Activated CD8-positive, alpha-beta memory T cell treated with anti-CD3 and anti-CD28 coated beads for 36 hours (primary cell): ENCODE measurements around the gene RIN3. TPM values are rescaled to one million over a fixed set of nuclear protein-coding genes. Genes with fewer than 3 reads are reported as not detected.
"Not testable (repeated sequence)": the region's sequence is repeated elsewhere in the genome, so short reads cannot be mapped to it uniquely, and the experiment has no call there.

Experiments used
- CTCF ChIA-PET: fragments of 350-600 bp; sonication (Branson Sonifier 250); formaldehyde crosslinking; loops from one replicate; lab custom pipeline; 2021; ENCODE audit warnings: antibody characterized with exemption; lab: Charles Lee
- POLR2A ChIA-PET: fragments of 350-600 bp; sonication (Branson Sonifier 250); formaldehyde crosslinking; loops from one replicate; lab custom pipeline; 2021; ENCODE audit warnings: antibody characterized with exemption; lab: Charles Lee
- total RNA-seq, 2 experiments: library from RNA; stranded (reverse); gene quantifications; one replicate each; pipeline ENCODE4 v1.2.3, GENCODE V29; 2021

The RIN3 gene
- total RNA-seq, 2 experiments from 2014 or later = 61.1 to 62.2 TPM

DNA sequence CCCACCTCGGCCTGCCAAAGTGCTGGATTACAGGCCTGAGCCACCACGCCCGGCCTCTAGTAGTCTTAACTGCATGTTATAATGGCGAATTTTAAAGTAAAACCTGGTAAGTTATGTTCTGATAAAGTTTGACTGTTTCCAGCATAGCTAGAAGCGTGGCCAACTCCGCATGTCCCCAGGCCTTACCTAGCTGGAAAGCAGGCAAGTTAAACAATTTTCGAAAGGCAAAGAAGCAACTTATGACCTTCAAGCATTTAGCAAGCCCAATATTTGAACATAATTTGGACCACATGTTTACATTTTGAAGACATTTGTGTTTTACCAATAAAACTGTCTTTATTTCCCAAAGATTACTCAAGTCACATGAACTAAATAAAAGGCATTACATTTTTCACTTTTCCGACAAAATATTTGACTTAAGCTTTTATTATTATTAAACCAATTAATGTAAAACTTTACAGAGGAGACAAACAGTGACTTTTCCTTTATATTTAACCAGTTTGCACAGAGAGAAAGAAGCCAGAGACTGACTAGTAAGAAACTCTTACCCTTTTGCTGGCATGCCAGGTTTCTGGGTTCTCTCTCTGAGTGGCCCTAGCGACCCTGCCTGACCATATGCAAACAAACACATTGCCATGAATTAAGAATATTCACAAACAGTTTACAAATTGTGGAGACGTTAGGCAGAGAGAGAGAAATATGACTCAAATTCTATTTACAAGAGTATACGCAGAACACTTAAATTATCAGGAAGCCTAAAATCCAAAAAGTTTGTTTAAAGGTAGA, 106.3 kb downstream of the RIN3 start:
- POLR2A ChIA-PET = no interaction called here
- CTCF ChIA-PET = interaction anchor here (0.7 to 1.7 kb wide), 2 partner anchors 61 to 480 kb away, joined by 3 to 5 read pairs; no protein-coding TSS in a partner anchor

DNA sequence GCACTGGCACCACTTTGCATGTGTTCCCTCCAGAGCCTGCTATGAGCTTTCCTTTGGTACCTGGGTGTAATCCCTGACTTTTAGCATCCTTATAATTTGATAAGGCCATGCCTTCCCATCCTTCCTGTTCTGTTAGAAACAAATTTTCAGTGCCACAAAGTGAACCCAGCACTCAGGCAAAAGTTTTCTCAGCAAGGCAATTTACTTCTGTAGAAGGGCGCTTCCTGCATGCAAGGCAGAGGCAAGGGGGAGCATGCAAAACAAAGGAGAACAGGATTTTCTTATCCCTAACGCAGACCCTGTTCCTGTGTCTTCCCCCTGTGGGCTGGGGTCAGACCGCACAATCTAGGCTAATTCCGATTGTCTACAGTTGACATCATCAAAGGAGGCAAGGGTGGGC, 108.7 kb downstream of the RIN3 start:
- ChIA-PET CTCF (no interaction called here), POLR2A (no interaction called here)

DNA sequence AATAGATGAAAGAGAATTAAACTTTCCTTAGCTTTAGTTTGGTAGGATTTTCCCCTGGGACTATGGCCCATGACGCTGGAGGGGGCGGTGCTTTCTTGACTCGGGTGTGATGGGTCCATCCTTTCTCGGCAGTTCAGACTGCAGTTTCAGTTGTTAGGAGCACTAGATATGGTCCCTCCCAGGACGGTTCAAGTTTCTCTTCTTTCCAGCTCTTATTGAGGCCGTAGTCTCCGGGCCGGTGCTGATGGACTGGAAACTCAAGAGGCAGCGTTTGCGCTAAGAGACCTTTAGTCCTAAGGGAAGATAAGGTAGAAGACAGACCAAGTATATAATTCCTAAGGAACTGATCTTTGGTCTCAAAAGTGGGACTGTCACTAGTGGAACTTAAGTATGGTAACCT, 111.2 kb downstream of the RIN3 start:
- POLR2A ChIA-PET = no interaction called here

DNA sequence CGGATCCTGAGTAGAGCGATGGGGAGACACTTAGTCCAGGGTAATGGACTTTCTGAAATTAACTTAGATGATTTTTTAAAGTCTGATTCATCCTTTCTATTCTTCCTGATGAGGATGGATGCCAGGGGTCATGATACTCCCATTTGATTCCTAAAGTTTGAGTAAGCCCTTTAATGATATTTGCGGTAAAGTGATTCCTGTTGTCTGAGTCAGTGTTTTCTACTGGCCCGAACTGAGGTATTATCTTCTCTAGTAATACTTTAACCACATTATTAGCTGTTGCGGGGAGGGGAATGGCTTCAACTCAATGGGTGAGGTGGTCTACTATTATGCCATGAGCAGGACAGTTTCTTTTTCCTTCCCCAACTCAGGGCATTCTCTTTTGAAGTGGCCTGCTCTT, 111.6 kb downstream of the RIN3 start:
- CTCF ChIA-PET = no interaction called here
- POLR2A ChIA-PET = no interaction called here

More for the DNA sequence above, 111.2 kb downstream of the RIN3 start:
- CTCF ChIA-PET = no interaction called here

DNA sequence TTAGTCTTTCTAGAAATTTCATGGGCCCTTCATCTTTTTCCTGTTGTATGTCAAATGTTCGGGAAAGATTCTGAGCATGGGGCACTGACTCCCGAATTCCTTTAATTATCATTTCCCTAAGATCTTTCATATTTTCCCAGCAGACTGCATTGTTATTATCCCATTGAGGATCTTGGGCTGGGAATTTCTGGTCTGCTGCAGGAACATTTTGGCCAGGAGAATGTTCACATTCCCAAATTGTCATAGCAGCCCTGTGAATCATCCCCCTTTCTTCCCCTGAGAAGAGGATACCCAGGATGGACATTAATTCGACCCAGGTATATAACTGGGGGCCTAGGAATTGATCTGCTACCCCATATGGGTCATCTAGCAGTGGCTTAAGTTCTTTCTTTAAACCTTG, 112.5 kb downstream of the RIN3 start:
- POLR2A ChIA-PET = no interaction called here
- CTCF ChIA-PET = no interaction called here

DNA sequence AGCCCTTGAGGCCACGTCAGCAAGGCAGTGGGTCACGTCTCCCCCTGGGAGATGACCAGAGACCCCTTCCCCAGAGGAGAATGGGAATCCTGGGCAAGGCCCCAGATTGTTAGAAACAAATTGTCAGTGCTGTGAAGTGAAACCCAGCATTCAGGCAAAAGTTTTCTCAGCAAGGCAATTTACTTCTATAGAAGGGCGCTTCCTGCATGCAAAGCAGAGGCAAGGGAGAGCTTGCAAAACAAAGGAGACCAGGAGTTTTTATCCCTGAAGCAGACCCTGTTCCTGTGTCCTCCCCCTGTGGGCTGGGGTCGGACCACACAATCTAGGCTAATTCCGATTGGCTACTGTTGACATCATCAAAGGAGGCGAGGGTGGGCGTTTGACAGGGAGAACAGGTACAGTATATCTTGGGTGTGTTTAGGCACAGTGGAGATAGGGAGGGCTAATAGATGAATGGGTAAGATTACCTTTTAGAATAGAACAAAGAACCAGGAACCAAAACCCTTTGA, 114.2 kb downstream of the RIN3 start:
- CTCF ChIA-PET = no interaction called here
- POLR2A ChIA-PET = no interaction called here

DNA sequence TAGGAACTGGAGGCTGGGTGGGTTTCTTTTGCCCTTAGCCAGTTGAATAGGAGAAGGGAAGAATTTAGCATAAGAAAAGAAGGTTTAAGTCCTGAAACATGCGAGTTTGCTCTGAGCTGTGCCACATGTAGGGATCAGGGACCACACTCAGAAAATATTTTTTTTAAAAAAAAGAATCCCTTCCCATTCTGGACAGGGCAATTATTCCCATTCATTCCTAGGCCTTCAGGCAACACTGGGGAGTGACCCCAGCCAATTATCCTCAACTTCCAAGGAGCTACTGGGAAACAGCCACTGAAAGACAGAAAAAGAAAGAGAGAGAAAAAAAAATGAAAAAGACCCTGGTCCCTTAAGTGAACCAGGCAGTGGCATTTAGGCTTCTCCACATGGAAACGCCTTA, 115.1 kb downstream of the RIN3 start:
- POLR2A ChIA-PET = no interaction called here
- CTCF ChIA-PET = no interaction called here

DNA sequence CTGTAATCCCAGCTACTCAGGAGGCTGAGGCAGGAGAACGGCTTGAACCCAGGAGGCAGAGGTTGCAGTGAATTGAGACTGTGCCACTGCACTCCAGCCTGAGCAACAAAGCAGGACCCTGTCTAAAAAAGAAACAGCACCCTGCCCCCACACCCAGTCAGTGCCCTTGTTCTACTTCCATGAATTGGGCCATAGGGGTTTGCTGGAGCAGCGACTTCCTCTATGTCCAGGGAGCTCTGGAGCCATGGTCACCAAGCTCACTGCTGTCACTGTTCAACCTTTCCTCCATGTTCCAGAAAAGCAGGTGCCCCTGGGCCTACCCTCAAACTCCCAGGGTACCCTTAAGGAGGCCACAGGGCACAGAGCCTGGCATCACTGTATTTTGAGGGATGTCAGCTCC, 116.8 kb downstream of the RIN3 start:
- ChIA-PET POLR2A (no interaction called here), CTCF (no interaction called here)

DNA sequence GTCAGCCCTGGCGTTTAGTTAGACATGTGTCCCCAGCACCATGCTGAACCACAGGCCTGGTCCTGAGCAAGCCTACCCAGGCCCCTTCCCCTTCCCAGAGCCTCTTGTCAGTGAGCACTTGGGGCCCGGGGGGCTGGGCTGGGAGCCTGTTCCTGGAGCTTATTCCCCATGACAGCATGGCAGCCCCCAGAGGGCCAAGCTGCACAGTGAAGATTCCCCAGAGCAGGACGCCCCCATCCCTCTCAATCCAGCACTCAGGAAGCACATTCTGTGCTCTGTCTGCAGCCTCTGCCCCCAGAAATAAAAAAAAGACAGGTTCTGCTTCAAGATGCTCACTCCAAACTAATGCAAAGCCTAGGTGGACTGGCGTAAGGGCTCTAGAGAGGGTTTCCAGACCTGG, 117.5 kb downstream of the RIN3 start:
- ChIA-PET CTCF (no interaction called here), POLR2A (no interaction called here)

DNA sequence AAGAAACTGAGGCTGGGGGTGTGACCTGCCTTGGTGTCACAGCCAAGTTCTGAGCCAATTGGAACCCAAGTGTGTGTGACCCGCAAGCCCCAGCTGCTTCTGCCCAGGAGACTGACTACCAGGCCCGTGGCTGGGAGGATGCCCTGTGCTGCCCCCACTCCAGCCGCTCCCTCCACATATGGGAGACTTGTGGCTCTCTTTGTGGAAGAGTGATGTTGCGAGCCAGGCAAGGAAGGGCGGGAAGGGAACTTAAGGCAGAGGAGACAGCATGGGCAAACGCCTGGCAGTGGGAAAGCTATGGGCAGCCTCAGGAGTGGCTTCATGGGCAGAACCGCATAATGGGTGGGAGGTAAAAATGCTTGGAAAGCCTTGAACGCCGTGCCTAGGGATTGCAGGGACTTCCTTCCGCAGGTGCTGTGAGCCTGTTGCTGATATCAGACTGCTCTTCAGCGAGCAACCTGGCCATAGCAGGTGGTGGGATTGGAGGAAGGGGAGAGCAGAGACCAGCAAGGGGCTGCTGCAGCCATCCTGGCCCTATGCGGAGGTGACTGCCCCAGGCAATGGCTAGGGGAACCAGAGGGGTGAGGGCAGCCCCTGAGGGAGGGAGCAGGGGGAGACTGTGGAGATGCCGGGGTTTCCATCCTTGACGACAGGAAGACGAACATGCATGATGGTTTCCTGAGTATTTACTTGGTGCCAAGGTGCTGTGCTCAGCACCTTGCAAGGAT, 119.1 kb downstream of the RIN3 start:
- CTCF ChIA-PET = no interaction called here
- POLR2A ChIA-PET = no interaction called here

DNA sequence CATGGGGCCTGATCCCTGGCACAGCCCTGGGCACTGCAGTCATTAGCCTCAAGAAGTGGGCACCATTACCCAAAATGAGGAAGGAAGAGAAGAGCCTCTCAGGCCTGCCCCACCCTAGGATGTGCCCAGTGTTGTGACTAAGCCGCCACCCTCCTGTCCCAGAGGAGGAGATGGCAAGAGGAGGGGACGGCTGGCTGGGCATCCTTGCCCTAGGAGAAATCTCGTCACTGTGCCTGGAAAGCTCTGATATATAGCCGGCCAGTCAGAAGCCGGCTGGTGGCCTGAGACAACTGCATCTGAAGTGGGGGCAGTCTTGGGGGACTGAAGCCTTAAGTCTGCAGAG, 119.7 kb downstream of the RIN3 start:
- CTCF ChIA-PET = no interaction called here

DNA sequence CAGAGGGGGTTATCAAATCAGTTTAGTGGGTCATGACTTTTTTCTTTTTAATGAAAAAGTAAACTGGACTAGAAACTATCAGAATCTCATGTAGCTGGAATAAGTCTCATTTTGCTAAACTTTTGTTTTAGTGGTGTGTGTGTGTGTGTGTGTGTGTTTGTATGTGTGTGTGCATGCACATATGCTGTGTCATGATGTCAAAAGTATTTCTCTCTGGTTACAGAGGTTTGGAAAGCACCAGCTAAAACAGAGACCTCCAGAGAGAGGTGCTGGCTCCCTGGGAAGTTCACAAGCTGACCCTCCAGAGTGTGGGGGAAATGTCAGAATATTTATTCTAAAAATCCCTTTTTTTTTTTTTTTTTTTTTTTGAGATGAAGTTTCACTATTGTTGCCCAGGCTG, 120.1 kb downstream of the RIN3 start:
- ChIA-PET POLR2A (no interaction called here), CTCF (no interaction called here)

More for the DNA sequence above, 119.7 kb downstream of the RIN3 start:
- POLR2A ChIA-PET = no interaction called here

DNA sequence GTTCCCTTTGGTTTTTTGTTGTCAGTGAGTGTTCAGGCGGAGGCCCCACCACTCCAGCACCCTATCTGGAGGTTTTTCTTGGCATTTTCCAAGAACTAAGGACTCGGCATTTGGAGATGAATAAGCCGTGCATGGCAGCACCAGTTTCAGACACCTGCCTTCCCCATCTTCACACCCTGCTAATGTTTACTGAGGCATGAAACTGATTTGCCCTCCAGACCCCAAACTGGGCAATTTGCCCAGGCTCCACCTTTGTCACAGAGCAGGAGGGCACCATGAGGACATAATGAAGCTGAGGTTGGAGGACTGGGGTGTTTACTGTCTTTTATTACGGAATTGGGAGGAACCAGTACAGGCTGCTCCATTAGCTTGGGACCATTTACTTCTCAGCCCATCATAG, 121.5 kb downstream of the RIN3 start:
- POLR2A ChIA-PET = no interaction called here
- CTCF ChIA-PET = interaction anchor here (0.7 to 1.0 kb wide), 2 partner anchors 21 to 918 kb away, joined by 4 read pairs; no protein-coding TSS in a partner anchor

DNA sequence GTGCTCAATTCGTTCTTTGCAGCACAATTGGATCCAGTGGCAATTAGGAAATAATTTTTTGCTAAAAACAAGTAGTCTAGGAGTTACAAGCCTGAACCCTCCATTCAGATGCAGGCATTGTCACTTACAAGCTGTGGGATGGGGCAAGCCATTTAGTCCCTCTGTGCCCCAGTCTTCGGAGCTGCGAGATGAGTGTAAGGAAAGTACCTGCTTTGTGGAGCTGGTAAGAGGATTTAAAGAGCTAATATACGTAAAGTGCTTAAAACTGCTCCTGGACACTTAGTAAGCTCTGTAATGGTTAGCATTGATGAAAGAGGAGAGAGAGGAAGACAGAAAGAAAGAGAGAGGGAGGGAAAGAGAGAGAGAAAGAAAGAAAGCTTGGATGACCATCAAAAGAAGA, 122.3 kb downstream of the RIN3 start:
- ChIA-PET CTCF (no interaction called here), POLR2A (no interaction called here)

DNA sequence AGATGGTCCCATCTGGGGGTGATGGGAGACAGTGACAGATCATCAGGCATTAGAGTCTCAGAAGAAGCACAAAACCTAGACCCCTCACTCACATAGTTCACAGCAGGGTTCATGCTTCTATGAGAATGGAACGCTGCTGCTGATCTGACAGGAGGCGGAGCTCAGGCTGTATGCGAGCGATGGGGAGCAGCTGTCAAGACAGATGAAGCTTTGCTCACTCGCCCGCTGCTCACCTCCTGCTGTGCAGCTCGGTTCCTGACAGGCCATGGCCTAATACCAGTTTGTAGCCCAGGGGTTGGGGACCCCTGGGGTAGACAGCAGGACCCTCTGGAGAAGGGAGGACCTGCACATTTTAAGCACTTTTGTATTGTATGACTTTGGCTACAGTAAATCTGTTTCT, 123.6 kb downstream of the RIN3 start:
- ChIA-PET CTCF (no interaction called here), POLR2A (interaction anchor here (0.5 kb wide), 1 partner anchor 386 kb away, joined by 3 read pairs; no protein-coding TSS in a partner anchor)

DNA sequence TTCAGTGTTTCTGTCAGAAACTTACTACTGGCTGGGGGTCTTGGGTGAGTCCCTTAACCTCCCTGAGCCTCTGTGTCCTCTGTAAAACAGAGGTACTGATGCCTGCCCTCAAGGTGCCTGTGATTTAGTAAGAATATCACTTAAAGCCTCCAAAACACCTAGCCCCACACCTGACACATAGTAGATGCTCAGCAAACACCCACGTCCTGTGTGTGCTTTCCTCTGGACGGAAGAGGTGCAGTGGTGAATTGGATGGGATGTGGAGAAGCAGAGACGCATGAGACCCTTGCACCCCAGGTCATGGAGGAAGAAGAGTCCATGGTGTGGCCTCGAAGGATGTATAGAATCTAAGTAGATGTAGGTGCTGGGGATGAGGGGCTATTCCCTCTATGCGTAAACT, 124.3 kb downstream of the RIN3 start:
- CTCF ChIA-PET = interaction anchor here (0.5 kb wide), 1 partner anchor 77 kb away, joined by 4 read pairs; no protein-coding TSS in a partner anchor
- POLR2A ChIA-PET = no interaction called here

DNA sequence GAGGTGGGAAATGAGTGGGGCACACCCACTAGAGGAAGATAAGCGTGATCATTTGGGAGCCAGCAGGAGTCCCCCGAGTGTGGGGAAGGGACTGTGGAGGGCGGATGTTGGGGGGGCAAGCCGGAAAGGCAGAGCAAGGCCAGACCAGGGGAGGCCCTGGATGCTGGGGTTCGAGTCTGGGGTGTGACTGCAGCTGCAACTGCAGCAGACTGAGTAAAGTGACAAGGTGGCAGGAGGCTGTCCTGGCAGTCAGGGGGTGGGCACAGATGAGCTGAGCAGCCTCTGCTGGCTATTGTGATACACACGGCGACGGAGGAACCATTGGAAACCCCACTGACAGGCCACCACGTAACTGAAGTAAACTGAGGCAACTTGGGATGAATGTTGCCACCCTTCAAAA, 124.7 kb downstream of the RIN3 start:
- ChIA-PET POLR2A (no interaction called here), CTCF (no interaction called here)

DNA sequence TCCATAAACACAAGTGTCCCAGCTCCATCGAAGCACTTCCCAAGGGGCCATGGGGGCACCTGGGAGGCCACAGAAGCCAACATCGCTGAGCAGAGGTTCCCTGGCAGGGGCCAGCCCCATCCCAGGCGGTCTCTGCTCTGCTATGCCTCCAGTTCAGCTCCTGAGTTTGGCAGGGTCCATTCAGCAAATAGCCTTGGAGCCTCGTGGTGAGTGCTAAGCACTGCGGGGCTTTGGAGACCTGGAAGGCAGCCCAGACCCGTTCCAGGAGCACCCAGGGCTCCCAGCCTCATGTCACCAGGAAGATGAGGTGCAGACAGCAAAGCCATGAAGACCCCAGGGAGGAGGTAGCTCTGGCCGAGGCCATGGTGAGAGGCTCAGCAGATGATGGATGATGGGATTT, 125.3 kb downstream of the RIN3 start:
- ChIA-PET POLR2A (no interaction called here), CTCF (no interaction called here)

DNA sequence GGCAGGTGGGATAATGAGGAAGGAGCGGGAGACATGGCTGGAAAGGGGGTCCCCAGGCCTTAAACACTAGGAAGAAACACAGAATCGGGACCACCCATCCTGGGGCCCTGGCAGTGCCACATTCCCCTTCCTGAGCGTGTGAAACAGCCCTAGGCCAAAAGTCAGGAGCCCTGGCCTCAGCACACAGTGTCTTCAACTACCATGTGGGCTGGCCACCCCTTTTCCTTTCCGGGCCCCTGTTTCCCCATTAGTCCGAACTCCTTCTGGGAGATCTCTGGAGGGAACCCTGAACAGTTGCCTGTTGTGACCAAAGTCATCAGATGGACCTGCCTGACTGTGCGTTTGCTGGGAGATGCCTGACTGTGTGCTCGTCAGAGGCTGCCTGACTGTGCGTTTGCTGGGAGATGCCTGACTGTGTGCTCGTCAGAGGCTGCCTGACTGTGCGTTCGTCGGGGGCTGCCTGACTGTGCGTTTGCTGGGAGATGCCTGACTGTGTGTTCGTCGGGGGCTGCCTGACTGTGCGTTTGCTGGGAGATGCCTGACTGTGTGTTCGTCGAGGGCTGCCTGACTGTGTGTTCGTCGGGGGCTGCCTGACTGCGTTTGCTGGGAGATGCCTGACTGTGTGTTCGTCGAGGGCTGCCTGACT, 126.0 kb downstream of the RIN3 start:
- POLR2A ChIA-PET, CTCF ChIA-PET: not testable (repeated sequence)

DNA sequence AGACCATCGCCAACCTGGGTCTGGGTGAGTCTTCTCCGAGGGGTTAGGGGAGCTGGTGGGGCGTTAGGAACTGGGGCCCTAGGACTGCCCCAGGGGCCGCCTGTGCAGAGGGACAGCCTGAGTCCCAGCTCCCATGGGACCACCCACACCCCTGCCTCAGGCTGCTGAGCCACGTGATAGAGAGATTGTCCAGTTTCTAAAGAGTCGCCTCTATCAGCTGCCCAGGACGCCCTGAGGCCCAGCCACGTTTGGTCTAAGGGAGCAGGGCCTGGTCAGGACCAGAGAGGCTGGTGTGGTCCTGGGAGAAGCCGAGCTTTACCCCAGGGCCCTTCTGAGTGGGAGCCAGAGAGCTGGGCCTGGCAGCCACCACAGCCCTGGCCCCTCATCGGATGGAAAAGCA, 127.7 kb downstream of the RIN3 start:
- ChIA-PET POLR2A (no interaction called here), CTCF (no interaction called here)
